Esophagus squamous epithelium (tissue), 4 donors: Measurements from ENCODE around the gene TMEM214.

Source experiments
- POLR2A ChIP-seq, 4 donors: fragments of 450-650 bp; IDR thresholded peaks; one replicate each; pipeline ENCODE4 v1.6.1; 2017; ENCODE audit warnings: antibody characterized with exemption in 4 of 4, mild to moderate bottlenecking in 4 of 4, moderate library complexity in 3 of 4
- TF ChIP-seq, protein P1 (sequence below), 6 experiments: fragments of 450-650 bp in 4 of 6; fragments of 200-600 bp in 2 of 6; sonication (generic) in 2 of 6; IDR thresholded peaks; one replicate each; pipeline ENCODE4 v1.5.1; 2016 to 2019; ENCODE audit warnings: antibody characterized with exemption in 6 of 6, mild to moderate bottlenecking in 4 of 6, moderate library complexity in 4 of 6

DNA sequence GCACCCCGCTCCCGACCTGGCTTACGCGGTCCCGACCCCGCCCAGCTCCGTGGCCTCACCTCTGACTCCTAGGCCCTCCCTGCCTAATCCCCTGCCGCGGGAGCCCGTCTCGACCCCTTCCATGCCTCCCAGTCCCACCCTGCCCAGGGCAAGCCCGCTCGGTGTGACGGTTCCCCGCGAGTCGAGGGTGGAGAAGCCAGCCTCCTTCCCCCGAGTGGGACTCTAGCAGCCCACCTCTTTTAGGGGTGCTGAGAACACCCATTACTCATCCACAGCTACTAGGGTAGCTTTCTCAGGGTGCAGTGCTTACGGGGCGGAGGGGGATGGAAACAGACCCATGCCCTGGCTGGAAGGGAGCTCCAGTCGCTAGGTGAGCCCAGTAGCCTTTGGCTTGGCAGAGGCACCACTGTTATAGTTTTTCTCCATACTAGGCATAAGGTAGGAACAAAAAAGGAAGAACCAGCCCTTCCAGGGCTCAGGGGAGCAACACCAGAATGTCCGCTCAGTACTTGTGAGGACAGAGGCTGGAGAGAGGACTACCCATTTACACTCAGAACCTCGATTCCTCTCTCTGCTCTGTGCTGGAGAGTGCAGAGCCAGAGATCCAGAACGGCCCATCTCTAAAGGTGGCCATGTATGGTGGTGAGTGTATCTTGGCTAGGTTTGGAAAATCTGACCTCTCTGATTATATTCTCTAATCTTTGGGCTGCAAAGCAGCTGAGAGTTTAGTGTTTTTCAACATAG is 19.3 kb downstream of the TMEM214 start:
- TF ChIP-seq, protein P1, sequence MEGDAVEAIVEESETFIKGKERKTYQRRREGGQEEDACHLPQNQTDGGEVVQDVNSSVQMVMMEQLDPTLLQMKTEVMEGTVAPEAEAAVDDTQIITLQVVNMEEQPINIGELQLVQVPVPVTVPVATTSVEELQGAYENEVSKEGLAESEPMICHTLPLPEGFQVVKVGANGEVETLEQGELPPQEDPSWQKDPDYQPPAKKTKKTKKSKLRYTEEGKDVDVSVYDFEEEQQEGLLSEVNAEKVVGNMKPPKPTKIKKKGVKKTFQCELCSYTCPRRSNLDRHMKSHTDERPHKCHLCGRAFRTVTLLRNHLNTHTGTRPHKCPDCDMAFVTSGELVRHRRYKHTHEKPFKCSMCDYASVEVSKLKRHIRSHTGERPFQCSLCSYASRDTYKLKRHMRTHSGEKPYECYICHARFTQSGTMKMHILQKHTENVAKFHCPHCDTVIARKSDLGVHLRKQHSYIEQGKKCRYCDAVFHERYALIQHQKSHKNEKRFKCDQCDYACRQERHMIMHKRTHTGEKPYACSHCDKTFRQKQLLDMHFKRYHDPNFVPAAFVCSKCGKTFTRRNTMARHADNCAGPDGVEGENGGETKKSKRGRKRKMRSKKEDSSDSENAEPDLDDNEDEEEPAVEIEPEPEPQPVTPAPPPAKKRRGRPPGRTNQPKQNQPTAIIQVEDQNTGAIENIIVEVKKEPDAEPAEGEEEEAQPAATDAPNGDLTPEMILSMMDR (IDR thresholded peaks at IDR 0.05): no peak
- no peak for TF ChIP-seq POLR2A (IDR thresholded peaks at IDR 0.05)
